GM12873 (cell line): ENCODE measurements around the gene UNC13C.

Source experiments
- CTCF ChIP-seq: IDR thresholded peaks from 2 replicates; pipeline ENCODE4 v1.5.1; 2012; ENCODE audit warnings: low read depth, mild to moderate bottlenecking, moderate library complexity, low read length, control low read depth; ENCODE audit not compliant: insufficient read depth; ENCODE audit errors: missing control alignments

UNC13C gene

GRCh38 chr15:54424171-54424570, 445.9 kb downstream of the UNC13C start:
- TF ChIP-seq CTCF, result no peak

- TF ChIP-seq CTCF, result no peak
These were observed 450.4 kb downstream of the UNC13C start for GRCh38 chr15:54428596-54428995.

GRCh38 chr15:54456413-54456812, 478.2 kb downstream of the UNC13C start:
- no peak for TF ChIP-seq CTCF

GRCh38 chr15:54462511-54462913, 484.3 kb downstream of the UNC13C start:
- no peak for TF ChIP-seq CTCF

- TF ChIP-seq CTCF, result no peak
These were observed 503.6 kb downstream of the UNC13C start for GRCh38 chr15:54481819-54482218.

- no peak for TF ChIP-seq CTCF
These were observed 504.0 kb downstream of the UNC13C start for GRCh38 chr15:54482251-54482650.

GRCh38 chr15:54500330-54500729, 522.1 kb downstream of the UNC13C start:
- TF ChIP-seq CTCF, result no peak
